GM18508 (cell line): ENCODE measurements around the gene ZNF605.
"Not testable (repeated sequence)": the region's sequence is repeated elsewhere in the genome, so short reads cannot be mapped to it uniquely, and the experiment has no call there.

Experiments
- ATAC-seq: cut with Tn5 transposase; IDR thresholded peaks from one replicate; pipeline ENCODE4 v1.9.1; 2021; ENCODE audit warnings: moderate number of reproducible peaks; ENCODE audit not compliant: insufficient read depth, unreplicated experiment

Gene ZNF605

DNA sequence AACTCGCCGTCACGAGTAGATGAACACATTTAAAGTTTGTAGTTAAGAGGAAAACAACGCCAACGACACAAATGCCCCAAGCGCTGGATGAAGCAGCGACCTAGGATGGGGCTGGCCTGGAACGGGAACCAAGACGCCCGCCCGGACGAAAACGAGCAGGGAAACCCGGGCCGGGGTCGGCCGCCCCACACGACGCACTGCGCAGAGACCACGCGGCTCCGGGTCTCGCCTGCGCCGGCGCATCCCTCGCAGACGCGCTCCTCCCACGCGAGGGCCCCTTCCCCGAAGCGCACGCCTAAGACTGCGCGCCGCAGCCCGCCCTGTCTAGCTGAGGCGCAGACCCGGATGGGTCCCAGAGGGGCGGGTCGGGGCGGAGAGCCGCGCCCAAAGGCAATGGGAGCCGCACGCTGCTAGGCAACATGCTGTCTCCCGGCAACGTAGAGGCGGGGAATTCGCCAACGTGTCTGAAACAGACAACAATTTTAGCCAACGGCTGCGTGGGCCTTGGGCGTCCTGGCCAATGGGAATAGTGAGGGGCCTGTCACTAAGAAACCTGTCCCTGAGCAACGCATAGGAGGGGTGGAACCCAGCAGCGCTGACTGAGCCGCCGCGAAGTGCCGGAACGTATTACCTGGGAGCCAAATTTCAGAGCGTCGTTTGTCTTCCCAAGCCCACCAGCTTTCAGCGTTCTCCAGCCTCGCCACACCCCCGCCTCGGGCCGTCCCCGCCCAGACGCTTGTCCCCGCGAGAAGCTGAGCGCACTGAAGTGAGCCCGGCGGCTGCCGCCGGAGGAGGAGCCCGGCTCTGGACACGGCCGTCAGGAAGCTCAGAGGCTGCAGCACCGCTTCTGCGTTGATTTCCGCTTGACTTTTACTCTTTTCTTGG lies 47.7 kb downstream of the ZNF605 start:
- ATAC-seq = peak; percentile 82

DNA sequence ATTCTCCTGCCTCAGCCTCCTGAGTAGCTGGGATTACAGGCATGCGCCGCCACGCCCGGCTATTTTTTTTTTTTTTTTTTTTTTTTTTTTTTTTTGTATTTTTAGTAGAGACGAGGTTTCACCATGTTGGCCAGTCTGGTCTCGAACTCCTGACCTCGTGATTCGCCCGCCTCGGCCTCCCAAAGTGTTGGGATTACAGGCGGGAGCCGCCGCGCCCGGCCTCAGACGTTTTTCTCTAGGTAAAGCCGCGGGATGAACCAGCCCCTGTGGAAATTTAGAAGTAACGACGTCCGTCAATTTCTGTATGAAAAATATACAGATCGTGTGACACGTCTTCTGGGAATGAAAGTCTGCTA lies 48.3 kb downstream of the ZNF605 start:
- not testable (repeated sequence) for ATAC-seq

DNA sequence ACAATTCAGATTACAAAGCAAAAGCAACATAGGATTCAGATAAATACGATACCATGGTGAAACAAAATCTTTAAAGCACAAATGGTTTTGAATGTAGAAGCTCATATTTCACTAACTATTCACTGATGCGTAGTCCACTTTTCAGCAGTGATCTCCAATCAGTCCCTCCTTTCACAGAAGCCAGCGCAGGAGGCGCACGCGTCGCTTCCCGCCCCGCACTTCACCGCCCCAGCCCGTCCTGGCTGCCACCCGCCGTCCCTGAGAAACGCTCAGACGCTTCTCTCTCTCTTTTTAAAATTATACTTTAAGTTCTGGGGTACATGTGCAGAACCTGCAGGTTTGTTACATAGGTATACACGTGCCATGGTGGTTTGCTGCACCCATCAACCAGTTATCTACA lies 48.9 kb downstream of the ZNF605 start:
- no peak for ATAC-seq

DNA sequence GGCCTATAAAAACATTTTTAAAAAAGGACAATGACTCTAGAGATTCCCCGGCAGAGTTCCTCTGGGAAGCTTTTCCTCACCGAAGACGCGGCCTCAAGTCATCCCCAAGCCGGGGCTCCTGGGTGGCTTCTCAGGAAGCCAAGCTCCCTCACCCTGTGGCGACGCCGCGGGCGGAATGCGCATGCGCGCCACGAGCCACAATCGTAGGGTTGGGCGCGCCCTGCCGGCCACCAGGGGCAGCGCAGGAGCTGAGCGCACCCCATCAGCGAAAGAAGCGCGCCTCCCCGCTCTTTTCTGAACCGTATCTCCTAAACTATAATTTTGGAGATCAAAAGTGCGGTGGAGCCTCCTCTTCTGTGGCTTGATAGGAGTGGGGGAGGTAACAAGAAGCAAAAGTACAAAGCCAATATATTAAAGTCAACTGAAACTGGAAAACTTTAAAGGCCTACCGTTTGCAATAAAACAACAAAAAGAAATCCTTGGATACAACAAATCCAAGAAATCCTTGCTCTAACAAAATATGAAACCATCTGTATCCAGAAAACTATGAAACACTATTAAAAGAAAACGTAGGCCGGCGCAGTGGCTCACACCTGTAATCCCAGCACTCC lies 51.3 kb downstream of the ZNF605 start:
- ATAC-seq = no peak

DNA sequence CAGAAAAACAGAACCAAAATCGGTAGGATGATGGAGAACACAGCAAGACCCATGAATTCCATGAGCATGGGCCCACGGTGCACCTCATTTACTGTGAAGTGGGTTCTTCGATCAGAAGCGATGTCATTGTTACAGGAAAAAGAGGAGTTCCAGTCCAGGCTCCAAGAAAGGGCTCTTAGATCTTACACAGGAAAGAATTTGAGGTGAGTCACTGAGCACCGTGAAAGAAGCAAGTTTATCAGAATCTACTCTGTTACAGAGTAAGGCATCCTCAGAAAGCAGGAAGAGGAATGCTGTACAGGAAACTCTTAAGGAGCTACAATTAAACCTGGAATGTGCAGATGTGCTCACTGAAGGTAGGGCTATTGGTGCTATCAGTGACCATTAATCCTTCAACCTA lies 57.1 kb downstream of the ZNF605 start:
- no peak for ATAC-seq

DNA sequence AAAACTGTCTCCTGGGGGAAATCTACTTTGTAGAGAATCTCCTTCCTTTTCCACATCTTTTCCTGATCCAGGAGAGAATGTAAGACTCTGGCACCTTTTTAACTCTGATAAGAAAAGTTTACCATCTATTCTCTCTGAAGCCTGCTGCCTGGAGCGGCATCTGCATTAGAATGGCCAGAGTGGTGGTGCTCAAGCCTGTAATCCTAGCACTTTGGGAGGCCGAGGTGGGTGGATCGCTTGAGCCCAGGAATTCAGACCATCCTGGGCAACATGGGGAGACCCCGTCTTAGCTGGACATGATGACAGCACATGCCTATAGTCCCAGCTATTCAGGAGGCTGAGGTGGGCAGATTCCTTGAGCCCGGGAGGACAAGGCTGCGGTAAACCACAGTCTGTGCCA lies 67.3 kb downstream of the ZNF605 start:
- no peak for ATAC-seq

DNA sequence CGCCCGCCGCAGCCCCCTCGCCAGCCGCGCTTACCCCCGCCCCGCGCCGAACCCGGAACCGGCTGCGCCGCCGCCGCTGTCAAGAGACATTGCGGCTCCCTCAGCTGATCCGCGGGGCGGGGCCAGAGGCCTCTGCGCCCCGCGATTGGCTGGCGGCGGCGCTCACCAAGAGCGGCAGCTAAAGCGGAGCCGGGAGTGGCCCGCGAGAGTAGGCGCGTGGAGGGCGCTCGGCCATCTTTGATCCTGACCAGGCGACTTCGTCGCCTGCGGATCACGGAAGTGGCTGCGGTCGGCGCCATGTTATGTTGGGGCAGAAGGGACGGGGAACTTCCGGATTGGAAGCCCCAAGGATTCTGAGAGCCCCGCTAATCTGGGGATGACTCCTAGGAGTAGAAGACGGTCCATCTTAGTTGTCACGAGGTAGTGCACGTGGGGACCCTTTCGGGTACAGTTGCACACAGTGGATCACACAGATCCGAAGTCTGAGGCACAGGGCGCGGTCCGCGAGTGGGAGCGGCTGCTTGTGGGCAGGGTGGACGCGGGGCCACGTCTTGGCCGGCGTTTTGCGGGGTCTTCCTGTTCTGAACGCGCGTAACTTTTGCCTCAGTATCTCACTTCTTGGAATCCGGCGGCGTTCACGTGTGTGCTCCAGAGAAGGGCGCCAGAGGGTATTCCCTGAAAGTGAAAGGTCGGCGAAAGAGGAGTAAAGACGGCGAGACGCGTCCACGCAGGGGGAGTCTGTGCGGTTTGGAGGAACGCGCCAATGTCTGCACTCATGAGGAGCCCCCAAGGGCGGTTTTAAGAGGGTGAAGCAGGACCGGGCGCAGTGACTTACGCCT lies 68.4 kb downstream of the ZNF605 start, which contains the start of gene CHFR:
CHFR (minus strand) TSS at position 93 of the 839 bp plus-strand sequence. CDS start 277 bp downstream, outside the sequence.
- no peak for ATAC-seq

DNA sequence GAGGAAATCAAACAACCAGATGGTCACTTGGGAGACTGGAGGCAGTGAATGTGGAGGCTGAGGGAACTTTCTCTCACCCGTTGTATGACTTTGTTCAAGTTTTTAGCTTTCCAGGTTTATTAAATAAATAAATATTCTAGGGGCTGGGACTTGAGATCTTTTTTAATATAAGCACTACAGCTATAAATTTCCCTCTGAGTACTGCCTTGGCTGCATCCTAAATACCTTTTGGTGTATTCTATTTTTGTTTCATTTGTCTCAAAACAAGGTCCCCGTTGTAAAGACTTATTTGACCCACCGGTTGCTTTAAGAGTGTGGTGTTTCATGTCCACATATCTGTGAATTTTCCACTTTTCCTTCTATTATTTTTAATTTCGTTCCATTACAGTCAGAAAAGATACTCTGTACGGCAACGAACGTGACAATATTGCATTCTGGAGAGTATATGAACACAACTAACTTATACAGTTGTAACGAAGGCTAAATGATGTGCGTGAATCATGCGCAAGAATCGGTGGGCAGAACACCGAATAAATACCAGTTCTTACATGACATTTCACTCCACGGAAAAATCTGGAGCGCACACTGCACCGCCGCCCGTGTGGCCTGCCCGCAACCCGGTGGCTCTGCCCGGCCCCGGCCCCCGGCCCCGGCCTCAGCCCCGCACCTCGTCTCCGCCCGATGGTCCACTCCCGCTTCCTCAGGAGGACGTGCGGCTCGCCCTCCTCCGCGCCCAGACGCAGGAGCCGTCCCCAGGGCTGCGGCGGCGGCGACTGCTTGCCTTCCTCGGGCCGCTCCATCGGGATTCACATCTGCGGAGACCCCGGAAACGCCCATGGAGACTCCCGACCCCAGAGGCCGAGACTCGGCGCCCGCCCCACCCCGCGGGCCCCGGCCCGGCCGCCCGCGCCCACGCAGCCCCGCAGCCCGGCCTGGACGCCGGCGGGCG lies 69.3 kb downstream of the ZNF605 start:
- no peak for ATAC-seq

DNA sequence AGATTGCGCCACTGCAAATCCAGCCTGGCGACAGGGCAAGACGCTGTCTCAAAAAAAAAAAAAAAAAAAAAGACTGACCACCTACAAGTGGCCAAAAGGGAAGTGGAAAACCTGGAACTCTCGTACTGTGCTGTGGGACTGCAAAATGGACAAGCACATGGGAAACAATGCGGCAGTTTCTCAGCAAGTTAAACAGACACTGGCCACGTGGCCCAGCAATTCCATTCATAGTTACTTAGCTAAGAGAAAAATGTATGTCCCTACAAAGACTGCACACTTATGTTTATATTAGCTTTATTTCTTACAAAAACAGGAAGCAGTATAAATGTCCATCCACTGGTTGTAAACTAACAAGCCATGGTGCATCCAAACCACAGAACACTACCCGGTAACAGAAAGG lies 74.3 kb downstream of the ZNF605 start:
- no peak for ATAC-seq

DNA sequence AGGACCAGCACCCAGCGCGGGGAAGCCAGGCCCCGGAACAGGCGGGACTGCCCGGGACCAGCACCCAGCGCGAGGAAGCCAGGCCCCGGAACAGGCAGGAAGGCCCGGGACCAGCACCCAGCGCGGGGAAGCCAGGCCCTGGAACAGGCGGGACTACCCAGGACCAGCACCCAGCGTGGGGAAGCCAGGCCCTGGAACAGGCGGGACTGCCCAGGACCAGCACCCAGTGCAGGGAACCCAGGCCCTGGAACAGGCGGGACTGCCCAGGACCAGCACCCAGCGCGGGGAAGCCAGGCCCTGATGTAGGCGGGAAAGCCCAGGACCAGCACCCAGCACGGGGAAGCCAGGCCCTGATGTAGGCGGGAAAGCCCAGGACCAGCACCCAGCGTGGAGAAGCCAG lies 81.5 kb downstream of the ZNF605 start:
- not testable (repeated sequence) for ATAC-seq

DNA sequence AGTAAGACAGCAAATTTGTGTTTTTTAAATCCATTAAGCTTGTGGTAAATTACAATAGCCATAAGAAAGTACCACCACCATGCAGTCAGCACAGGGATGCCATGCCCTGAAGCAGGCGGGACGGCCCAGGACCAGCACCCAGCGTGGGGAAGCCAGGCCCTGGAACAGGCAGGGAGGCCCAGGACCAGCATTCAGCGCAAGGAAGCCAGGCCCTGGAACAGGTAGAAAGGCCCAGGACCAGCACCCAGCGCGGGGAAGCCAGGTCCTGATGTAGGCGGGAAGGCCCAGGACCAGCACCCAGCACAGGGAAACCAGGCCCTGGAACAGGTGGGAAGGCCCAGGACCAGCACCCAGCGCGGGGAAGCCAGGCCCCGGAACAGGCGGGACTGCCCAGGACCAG lies 81.9 kb downstream of the ZNF605 start:
- ATAC-seq = no peak

DNA sequence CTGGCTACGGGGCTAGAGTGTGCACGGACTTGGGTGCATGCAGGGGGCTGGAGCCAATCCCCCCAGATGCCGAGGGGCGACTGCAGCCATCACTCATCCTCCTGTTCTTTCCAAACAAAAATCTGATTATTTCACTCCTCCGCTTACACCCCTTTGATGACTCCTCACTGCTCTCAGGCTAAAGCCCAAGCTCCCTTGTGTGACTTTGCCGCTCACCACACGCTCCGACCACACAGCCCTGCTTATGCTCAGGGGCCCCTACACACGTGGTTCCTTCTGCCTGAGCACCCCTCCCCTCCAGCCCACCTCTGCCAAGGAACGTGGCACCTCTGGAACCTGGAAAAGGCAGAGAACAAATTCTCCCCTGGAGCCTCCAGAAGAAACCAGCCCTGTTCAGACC lies 82.4 kb downstream of the ZNF605 start:
- no peak for ATAC-seq

DNA sequence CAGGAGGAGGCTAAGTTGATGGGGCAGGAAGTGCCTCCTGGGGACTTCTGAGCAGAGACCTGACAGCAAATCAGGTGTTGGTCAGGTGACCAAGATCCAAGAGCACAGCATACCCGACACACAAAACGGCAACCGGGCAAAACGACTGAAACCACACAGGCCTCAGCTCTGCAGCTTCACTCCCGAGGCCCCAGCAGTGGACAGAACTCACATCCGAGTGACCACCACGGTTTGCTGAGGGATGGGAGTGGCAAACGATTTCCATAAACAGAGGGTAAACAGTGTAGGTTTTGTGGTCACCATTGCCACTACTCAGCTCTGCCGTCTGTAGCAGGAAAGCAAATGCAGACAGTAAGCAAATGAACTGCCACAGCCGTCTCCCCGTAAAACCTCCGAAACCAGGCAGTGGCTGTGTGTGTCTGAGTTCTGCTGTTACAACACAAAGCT lies 83.1 kb downstream of the ZNF605 start:
- ATAC-seq = no peak

DNA sequence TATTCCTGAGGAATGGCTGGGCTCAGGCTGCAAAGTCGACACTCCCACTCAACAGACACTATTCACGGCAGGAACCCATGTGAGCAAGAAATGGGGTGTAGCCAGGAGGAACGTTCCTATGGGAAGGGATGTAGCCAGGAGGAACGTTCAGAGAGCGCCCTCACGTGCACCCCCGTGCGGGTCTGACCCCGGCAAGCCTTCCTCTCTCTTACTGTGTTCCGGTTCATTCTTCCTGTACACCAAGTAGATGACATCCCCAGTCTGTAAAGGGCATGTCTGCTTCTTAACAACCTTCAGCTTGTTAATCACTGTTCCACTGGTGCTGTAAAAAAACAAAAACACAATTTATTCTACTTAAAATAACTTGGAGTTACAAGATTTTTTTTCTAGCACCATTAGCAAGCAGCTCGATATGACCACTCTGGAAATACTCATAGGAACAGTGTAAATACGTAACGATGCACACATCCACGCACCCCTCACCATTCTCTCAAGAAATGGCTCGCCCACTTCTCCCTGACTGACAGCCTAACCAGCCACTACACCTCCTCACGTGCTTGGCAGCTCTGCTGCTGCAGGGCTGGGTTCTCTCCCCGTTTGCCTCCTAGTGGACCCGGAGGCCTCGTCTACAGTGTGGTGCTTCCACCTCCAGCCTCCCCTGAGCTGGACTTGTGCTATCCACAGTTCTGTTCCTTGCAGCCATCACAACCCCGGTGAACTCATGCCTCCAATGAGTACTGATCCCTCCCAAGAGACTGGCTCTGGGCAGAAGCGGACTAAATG lies 83.8 kb downstream of the ZNF605 start:
- no peak for ATAC-seq

DNA sequence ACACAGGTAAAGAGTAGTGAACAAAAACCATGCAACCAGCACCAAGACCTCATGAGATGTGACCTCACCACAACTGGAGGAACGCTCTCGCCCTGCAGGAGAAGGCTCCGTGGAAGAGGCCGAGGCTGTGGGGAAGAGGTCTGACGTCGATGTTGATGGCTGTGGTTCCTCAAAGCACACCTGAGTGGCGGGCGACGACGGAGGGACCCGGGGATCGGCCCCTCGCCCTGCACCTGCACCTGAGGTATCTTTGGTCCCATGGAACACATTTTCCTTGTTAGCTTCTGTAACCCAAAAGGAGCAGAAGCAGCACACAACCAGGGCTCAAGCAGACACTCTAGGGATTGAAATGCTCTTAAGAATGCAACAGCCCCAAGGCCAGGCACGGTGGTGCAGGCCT lies 86.6 kb downstream of the ZNF605 start:
- no peak for ATAC-seq
